Measurements from ENCODE around the gene ADSL. TPM values are rescaled to one million over a fixed set of nuclear protein-coding genes. Genes with fewer than 3 reads are reported as not detected.

Gene ADSL
- total RNA-seq, 6 experiments from 2014 or later, result 60.6 to 73.8 (median 70.9) TPM

- no peaks in the 10 kb centered on the region for H3K9me3 Mint-ChIP-seq
- H3K27ac Mint-ChIP-seq, result no peak overlapping the region
- no peak for TF ChIP-seq CTCF (IDR thresholded peaks at IDR 0.05)
- peaks cover 5% of the 10 kb centered on the region for H3K27me3 Mint-ChIP-seq (ENCODE audit: insufficient read depth)
- H3K4me3 Mint-ChIP-seq, result no peak overlapping the region
- no peak for DNase-seq
- H3K36me3 Mint-ChIP-seq (ENCODE audit: low read depth), result peaks cover 32% of the 10 kb centered on the region
- H3K4me1 Mint-ChIP-seq (ENCODE audit: low read depth), result peaks cover 21% of the 10 kb centered on the region
Measured at GRCh38 chr22:40399621-40400020, 53.3 kb downstream of the ADSL start.

DNA sequence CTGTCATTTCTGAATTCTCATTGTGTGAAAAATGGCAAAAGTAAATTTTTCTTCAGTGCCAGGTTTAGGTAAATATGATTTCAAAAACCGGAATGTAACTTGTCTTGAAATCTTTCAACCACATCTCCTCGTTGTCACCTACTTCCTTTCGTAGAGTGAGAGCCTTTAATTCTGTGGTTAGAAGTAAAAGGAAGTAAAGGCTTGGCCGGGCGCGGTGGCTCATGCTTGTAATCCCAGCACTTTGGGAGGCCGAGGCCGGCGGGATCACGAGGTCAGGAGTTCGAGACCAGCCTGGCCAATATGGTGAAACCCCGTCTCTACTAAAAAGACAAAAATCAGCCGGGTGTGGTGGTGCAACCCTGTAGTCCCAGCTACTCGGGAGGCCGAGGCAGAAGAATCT is 53.9 kb downstream of the ADSL start:
- Mint-ChIP-seq H3K4me3 (no peak overlapping the region), H3K27ac (no peak overlapping the region), H3K9me3 (no peaks in the 10 kb centered on the region), H3K27me3 (ENCODE audit: insufficient read depth) (peaks cover 5% of the 10 kb centered on the region), H3K4me1 (ENCODE audit: low read depth) (peaks cover 21% of the 10 kb centered on the region), H3K36me3 (ENCODE audit: low read depth) (peaks cover 32% of the 10 kb centered on the region)
- DNase-seq, result no peak
- TF ChIP-seq CTCF (IDR thresholded peaks at IDR 0.05), result no peak

- Mint-ChIP-seq H3K27ac (peak overlapping the region; percentile 16; the same call in 1 of the 2 replicates), H3K9me3 (no peaks in the 10 kb centered on the region), H3K4me3 (no peak overlapping the region), H3K4me1 (ENCODE audit: low read depth) (peaks cover 20% of the 10 kb centered on the region), H3K36me3 (ENCODE audit: low read depth) (peaks cover 27% of the 10 kb centered on the region), H3K27me3 (ENCODE audit: insufficient read depth) (peaks cover 8% of the 10 kb centered on the region)
- TF ChIP-seq CTCF (IDR thresholded peaks at IDR 0.05), result no peak
- DNase-seq, result no peak
Measured at GRCh38 chr22:40401532-40401931, 55.2 kb downstream of the ADSL start.

DNA sequence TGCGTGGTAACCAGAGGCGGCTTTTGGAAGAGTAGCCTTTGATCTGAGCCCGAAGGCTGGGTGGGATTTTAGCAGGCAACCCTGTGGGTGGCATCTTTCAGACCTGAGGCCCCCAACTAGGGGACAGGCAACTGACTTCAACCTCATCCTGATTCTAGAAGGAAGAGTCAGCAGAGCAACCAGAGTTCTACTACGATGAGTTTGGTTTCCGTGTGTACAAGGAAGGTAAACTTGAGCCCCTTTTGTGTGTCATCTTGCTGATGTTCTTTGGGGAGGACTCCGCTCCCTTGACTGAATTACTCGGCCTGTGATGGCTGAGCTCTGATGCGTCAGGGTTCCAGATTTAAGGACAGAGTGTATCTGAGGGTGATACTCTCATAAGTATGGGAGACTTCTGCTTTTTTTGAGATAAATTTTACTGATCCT is 55.7 kb downstream of the ADSL start:
- Mint-ChIP-seq H3K27ac (peak overlapping the region; percentile 16; the same call in 1 of the 2 replicates), H3K4me3 (no peak overlapping the region; the same call in 1 of the 2 replicates), H3K36me3 (ENCODE audit: low read depth) (peaks cover 27% of the 10 kb centered on the region), H3K27me3 (ENCODE audit: insufficient read depth) (peaks cover 10% of the 10 kb centered on the region), H3K9me3 (no peaks in the 10 kb centered on the region), H3K4me1 (ENCODE audit: low read depth) (peaks cover 15% of the 10 kb centered on the region)
- DNase-seq, result no peak
- TF ChIP-seq CTCF (IDR thresholded peaks at IDR 0.05), result no peak

DNA sequence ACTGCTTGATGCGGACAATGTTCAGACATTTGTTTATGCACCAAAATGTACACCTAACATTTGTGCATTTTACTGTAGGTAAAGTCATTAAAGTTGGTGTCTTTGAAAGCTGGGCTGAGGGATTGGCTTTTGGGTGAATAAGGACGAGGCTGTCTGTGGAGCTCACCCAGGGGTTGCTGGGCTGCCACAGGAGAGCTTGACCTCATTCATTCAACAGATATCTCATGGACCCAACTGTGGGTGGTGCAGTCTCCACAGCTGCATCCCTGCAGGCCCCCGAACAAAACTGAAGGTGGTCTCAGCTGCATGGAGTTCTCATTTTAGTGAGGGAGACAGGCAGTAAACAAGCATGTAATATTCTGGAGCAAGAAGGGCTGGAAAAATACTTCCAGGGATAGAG is 56.8 kb downstream of the ADSL start:
- Mint-ChIP-seq H3K27ac (0 out of 2 replicates have a peak overlapping the region, but pooled peaks have one; percentile 51), H3K27me3 (ENCODE audit: insufficient read depth) (peaks cover 12% of the 10 kb centered on the region), H3K9me3 (no peaks in the 10 kb centered on the region), H3K4me3 (no peak overlapping the region), H3K4me1 (ENCODE audit: low read depth) (peaks cover 7% of the 10 kb centered on the region; the same call in 1 of the 2 replicates), H3K36me3 (ENCODE audit: low read depth) (peaks cover 25% of the 10 kb centered on the region)
- no peak for DNase-seq
- no peak for TF ChIP-seq CTCF (IDR thresholded peaks at IDR 0.05)

GRCh38 chr22:40403651-40404050 is 57.4 kb downstream of the ADSL start:
- Mint-ChIP-seq H3K4me1 (ENCODE audit: low read depth) (peaks cover 7% of the 10 kb centered on the region; the same call in 1 of the 2 replicates), H3K27me3 (ENCODE audit: insufficient read depth) (peaks cover 15% of the 10 kb centered on the region), H3K27ac (peak overlapping the region; percentile 51; the same call in 1 of the 2 replicates), H3K9me3 (no peaks in the 10 kb centered on the region), H3K36me3 (ENCODE audit: low read depth) (peaks cover 25% of the 10 kb centered on the region), H3K4me3 (no peak overlapping the region)
- no peak for DNase-seq
- no peak for TF ChIP-seq CTCF (IDR thresholded peaks at IDR 0.05)
